ENCODE results near the gene DGKB. TPM values are rescaled to one million over a fixed set of nuclear protein-coding genes. Genes with fewer than 3 reads are reported as not detected.

Gene DGKB
- total and polyA plus RNA-seq, 12 donors, result 0.07 to 5.8 (median 1.5) TPM; not detected in 3

DNA sequence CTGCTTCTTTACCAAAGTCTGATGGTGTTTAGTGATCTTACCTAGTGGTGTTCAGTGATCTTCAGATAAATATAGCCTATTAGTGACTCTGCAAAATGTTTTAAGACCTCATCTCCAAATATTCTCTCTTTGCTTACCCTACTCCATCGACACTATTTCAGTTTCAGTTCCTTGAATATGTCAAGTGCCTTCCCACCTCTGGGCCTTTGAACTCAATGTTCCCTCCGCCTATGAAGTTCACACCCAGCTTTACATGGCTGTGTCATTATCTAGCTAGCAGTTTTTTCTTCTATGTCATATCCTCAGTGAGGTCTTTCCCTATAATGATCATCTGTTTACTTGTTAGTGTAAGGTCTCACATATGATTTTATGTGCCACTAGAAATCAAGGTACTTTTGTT, 322.6 kb downstream of the DGKB start:
- H3K9me3 ChIP-seq (replicated peaks in 1 of 3), result no peaks in the 10 kb centered on the region
- H3K4me3 ChIP-seq, result no peak overlapping the region
- no peak for TF ChIP-seq POLR2A (IDR thresholded peaks at IDR 0.05)
- TF ChIP-seq, protein P1, sequence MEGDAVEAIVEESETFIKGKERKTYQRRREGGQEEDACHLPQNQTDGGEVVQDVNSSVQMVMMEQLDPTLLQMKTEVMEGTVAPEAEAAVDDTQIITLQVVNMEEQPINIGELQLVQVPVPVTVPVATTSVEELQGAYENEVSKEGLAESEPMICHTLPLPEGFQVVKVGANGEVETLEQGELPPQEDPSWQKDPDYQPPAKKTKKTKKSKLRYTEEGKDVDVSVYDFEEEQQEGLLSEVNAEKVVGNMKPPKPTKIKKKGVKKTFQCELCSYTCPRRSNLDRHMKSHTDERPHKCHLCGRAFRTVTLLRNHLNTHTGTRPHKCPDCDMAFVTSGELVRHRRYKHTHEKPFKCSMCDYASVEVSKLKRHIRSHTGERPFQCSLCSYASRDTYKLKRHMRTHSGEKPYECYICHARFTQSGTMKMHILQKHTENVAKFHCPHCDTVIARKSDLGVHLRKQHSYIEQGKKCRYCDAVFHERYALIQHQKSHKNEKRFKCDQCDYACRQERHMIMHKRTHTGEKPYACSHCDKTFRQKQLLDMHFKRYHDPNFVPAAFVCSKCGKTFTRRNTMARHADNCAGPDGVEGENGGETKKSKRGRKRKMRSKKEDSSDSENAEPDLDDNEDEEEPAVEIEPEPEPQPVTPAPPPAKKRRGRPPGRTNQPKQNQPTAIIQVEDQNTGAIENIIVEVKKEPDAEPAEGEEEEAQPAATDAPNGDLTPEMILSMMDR (IDR thresholded peaks at IDR 0.05), result no peak
- H3K27me3 ChIP-seq, result no peaks in the 10 kb centered on the region
- WGBS, 4 donors, result 73 to 83% (median 78%) methylated on average over 2 of the region's 2 CpGs
- intact Hi-C loops (cut with DNase I), result no loop called here
- no peak overlapping the region for H3K27ac ChIP-seq
- no peaks in the 10 kb centered on the region for H3K36me3 ChIP-seq (replicated peaks in 1 of 2)
- no peak for DNase-seq
- no peaks in the 10 kb centered on the region for H3K4me1 ChIP-seq (replicated peaks in 1 of 2)

DNA sequence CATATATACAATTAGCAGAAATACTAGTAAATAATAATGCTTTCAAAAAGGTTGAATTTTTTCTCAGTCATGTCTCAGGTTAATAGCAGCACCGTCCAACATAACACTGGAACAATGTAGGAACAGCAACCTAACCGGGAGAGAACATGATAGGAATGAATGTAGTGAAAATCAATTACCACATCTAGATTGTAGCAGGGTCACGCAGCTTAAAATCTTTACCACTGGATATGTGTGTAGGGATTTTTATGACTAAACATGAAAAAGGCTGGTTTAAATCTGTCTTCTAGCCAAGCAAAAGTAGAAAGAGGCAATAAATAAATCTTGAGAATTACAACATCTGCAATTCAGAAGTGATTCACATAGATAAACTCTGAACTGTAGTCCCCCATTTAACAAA, 326.0 kb downstream of the DGKB start:
- H3K4me1 ChIP-seq (replicated peaks in 1 of 2), result no peaks in the 10 kb centered on the region
- H3K36me3 ChIP-seq (replicated peaks in 1 of 2), result no peaks in the 10 kb centered on the region
- H3K4me3 ChIP-seq, result no peak overlapping the region
- DNase-seq, result no peak
- 74 to 78% (median 75%) methylated on average over 3 of the region's 3 CpGs for WGBS, 4 donors
- no peak overlapping the region for H3K27ac ChIP-seq
- intact Hi-C loops (cut with DNase I), result no loop called here
- TF ChIP-seq, protein P1 (IDR thresholded peaks at IDR 0.05), result no peak
- TF ChIP-seq POLR2A (IDR thresholded peaks at IDR 0.05), result no peak
- no peaks in the 10 kb centered on the region for H3K9me3 ChIP-seq (replicated peaks in 1 of 3)
- no peaks in the 10 kb centered on the region for H3K27me3 ChIP-seq

DNA sequence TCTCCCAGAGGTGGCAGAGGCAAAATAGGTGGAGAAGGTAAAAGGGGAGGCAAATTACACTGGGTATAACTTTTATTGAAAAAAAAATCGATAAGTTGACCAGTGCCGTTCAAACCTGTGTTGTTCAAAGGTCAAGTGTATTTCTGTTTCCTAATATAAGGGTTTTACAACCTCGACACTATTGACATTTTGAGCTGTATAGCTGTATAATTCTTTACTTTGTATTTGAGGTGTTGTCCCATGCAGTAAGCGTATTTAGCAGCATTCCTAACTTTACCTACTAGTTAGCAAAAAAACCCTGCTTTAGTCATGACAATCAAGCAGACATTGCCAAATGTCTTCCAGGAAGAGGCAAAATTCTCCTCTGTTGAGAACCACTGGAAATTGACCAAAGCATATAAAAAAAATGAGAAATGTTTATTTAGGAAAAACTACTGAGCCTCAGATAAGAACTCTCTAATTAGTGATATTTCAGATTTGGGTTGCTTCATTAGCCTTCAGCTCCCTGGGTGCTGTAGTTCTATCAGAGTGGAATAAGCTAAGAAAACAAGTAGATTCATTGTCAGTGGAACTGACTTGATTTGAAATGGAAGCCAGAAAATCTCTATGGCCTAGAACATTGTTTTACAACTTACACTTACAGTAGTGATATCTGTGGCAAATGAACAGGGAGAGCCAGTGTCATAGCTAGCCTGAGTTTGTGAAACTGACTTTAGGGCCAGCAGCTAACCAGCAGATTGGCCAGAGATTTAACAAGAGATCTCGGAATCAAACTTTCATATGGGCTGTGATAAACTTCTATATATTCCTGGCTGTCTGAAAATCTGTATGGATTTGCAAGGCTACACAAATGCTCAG, 331.6 kb downstream of the DGKB start:
- DNase-seq, result no peak
- Histone ChIP-seq H3K36me3 (replicated peaks in 1 of 2) (no peaks in the 10 kb centered on the region), H3K27ac (no peak overlapping the region), H3K27me3 (no peaks in the 10 kb centered on the region), H3K4me3 (no peak overlapping the region), H3K4me1 (replicated peaks in 1 of 2) (no peaks in the 10 kb centered on the region), H3K9me3 (replicated peaks in 1 of 3) (no peaks in the 10 kb centered on the region)
- 86 to 92% (median 88%) methylated on average over 5 of the region's 5 CpGs for WGBS, 4 donors
- TF ChIP-seq, protein P1 (IDR thresholded peaks at IDR 0.05), result no peak
- no peak for TF ChIP-seq POLR2A (IDR thresholded peaks at IDR 0.05)
- intact Hi-C loops (cut with DNase I), result no loop called here

DNA sequence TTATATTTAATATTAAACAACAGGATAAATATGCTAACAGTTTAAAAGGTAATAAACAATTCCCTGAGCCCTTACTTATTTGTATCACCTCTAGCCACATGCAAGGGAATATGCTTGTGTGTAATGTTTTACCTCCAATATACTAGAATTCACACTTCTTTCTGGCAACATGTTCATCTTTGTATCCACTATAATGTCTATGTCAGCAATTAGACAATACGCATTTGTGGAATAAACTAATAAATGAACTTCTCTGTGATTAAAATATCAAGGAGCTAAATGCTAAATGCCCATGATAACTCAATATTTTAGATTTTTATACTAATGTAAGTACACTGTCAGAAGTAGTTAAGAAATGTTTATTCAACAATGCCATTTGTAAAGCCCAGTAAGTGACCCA, 350.5 kb downstream of the DGKB start:
- H3K9me3 ChIP-seq (replicated peaks in 1 of 3), result no peaks in the 10 kb centered on the region
- H3K27me3 ChIP-seq, result no peaks in the 10 kb centered on the region
- intact Hi-C loops (cut with DNase I), result no loop called here
- DNase-seq, result no peak
- TF ChIP-seq, protein P1 (IDR thresholded peaks at IDR 0.05), result no peak
- no peak for TF ChIP-seq POLR2A (IDR thresholded peaks at IDR 0.05)
- H3K4me1 ChIP-seq (replicated peaks in 1 of 2), result no peaks in the 10 kb centered on the region
- 92 to 100% (median 94%) methylated on average over 1 of the region's 1 CpG for WGBS, 4 donors
- H3K27ac ChIP-seq, result no peak overlapping the region
- no peaks in the 10 kb centered on the region for H3K36me3 ChIP-seq (replicated peaks in 1 of 2)
- no peak overlapping the region for H3K4me3 ChIP-seq

All from adrenal gland (tissue), 12 donors.